Measurements from ENCODE around the gene AKAP7. TPM values are rescaled to one million over a fixed set of nuclear protein-coding genes. Genes with fewer than 3 reads are reported as not detected.
"Not testable (repeated sequence)": the region's sequence is repeated elsewhere in the genome, so short reads cannot be mapped to it uniquely, and the experiment has no call there.

The AKAP7 gene
- total RNA-seq, 1 donor from 2014 or later = 2.7 TPM

DNA sequence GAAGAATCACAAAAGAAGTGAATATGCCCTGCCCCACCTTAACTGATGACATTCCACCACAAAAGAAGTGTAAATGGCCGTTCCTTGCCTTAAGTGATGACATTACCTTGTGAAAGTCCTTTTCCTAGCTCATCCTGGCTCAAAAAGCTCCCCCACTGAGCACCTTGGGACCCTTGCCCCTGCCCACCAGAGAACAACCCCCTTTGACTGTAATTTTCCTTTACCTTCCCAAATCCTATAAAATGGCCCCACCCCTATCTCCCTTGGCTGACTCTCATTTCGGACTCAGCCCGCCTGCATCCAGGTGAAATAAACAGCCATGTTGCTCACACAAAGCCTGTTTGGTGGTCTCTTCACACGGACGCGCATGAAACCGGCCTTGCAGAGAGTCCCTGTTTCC is 165.6 kb downstream of the AKAP7 start:
- ATAC-seq = not testable (repeated sequence)

DNA sequence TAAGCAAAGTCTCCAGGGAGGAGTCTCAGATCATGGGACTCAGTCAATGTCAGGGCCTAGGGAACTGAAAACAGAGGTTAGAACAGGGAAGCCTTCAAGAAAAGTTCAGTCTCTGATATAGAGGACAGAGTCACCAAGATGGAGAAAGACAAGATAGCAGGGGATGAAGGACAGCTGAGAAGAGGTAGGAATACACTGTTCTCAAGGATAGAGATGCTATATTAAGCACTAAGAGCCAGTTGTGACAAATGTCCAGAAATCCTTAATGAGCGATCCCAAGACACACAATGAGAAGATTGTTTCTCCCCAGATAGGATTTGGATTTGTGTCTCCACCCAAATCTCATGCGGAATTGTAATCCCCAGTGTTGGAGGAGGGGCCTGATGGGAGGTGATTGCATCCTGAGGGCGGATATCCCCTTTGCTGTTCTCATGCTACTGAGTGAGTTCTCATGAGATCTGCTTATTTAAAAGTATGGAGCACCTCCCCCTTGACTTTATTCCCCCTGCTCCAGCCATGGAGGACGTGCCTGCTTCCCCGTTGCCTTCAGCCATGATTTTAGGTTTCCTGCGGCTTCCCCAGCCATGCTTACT is 168.2 kb downstream of the AKAP7 start:
- no peak for ATAC-seq

DNA sequence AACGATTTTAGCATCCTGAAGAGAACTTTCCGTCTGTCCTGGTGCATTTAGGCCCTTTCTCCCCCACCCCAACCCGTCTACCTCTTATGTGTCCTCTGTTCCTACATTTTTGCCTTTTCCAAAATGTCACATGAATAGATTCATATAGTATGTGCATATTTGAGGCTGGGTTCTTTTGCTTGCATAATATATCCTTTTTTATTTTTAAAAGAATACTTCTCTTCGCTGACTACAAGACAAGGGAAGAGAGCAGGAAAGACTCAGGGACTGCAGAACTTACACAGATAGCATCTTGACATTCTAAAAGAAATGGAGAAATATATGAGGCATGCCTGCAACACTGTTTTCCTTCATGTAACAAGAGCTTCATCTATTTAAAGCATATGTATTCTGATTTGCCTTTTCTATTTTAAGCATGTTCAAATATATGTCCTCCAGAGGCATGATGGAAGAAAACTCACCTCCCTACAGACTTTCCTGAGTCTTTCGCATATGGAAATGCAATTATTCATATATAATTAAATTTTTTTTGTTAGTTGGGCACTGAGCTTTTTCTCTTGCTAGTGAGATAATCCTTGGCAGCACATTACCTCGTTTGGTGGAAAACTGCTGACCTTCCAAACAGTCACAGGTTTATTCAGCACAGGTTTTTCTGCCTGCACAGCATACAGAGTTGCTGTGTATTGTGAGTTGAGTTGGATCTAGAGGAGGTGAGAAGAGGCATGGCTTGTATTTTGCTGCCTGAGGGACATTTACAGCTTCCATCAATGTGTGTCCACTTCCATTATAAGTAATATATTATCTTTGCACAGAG is 170.0 kb downstream of the AKAP7 start:
- ATAC-seq = no peak

DNA sequence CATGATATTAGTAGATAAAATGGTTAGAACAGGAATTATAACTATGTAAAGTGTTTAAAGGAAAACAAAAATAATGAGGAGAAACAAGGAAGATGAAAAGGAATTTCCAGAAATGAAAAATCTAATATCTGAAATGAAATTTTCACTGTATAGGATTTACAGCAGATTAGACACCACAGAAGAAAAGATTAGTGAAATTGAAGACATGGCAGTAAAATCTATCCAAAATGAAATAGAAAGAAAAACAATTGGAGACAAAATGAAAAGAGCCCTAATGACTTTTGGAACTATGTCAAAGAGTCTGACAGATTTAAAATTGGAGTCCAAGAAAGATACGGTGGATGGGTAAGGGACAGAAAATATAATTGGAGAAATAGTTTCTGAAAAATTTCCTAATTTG is 174.2 kb downstream of the AKAP7 start:
- ATAC-seq = no peak

DNA sequence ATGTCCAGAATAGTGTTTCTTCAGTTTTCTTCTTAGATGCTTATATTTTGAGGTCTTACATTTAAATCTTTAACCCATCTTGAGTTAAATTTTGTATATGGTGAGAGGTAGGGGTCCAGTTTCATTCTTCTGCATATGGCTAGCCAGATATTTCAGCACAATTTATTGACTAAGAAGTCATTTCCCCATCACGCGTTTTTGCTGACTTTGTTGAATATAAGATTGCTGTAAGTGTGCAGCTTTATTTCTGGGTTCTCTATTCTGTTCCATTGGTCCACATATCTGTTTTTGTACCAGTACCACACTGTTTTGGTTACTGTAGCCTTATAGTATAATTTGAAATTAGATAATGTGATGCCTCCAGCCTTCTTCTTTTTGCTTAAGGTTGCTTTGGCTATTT is 179.6 kb downstream of the AKAP7 start:
- no peak for ATAC-seq

DNA sequence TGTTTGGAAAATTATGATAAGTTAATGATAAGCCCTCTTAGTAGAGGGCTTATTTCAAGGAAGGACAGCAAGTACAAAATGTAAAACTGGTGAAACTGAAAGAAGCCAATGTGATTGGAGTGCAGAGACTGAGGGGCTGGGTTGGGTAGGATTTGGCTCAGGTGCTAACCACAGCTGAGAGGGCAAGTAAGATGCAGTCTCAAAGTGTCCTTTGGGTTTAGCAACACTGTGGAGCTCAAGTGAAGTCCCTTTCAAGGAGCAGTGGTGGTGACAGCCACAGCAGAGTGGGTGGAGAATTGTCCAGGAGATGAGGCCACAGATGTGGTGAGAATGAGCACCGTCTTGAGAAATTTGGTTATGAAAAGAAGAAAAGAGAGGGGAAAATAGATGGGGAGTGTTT is 181.4 kb downstream of the AKAP7 start:
- ATAC-seq = no peak

DNA sequence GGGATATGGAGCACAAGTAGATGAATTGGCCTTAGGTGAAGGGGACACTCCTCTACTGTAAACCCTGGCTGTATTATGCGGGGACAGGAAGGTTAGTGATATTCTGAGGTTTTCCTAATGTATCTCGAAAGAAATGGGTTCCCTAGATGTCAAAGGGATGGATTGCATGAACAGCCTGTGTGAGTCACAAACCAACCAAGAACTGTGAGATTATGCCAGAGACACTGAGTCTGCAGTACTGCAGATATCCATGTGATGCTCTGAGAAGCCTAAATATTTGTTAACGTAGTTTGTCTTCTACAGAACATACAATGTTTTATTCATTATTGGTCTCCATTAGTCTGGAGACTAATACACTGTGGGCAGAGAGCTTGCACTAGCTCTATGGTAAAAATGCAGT is 182.2 kb downstream of the AKAP7 start:
- ATAC-seq = no peak

DNA sequence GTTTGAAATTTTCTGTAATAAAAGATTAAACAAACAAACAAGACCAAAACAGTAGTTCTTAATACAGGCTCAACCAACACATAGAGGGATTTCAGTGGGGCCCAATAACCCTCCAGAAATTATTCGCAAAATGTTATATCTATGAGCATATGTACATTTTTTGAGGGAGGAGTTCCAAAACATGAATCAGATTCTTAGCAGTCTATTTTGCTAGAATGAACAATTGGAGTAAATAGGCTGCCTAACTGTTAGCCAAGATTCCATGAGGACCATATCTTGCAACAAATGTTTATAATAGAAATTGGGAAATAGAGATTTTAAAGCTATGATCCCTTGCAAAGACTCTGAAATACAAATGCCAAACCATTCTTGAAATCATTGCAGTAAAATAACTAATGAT is 186.3 kb downstream of the AKAP7 start:
- no peak for ATAC-seq

DNA sequence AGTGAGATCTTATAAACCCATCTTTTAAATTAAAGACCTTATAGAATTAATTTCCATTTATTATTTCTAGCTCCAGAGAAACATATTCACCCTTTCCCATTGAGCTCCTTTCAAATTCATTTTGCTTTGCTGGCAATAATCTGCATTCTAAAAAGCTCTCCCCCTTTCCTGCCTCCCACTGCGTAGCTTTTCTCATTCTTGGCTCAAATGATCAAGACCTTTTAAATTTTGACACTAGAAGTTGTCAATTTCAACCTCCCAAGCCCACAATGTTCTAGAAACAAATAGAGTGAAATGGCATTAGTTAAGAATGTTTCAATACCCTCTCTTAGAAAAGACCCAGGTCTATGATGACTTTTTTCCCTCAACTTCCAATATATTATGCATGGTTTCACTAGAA is 186.9 kb downstream of the AKAP7 start:
- ATAC-seq = no peak

DNA sequence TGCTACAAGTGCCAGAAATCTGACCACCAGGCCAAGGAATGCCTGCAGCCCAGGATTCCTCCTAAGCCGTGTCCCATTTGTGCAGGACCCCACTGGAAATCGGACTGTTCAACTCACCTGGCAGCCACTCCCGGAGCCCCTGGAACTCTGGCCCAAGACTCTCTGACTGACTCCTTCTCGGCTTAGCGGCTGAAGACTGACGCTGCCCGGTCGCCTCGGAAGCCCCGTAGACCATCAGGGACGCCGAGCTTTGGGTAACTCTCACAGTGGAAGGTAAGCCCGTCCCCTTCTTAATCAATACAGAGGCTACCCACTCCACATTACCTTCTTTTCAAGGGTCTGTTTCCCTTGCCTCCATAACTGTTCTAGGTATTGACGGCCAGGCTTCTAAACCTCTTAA is 190.4 kb downstream of the AKAP7 start:
- not testable (repeated sequence) for ATAC-seq

DNA sequence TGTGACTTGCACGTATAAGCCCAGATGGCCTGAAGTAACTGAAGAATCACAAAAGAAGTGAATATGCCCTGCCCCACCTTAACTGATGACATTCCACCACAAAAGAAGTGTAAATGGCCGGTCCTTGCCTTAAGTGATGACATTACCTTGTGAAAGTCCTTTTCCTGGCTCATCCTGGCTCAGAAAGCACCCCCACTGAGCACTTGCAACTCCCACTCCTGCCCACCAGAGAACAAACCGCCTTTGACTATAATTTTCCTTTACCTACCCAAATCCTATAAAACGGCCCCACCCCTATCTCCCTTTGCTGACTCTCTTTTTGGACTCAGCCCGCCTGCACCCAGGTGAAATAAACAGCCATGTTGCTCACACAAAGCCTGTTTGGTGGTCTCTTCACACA is 193.5 kb downstream of the AKAP7 start:
- not testable (repeated sequence) for ATAC-seq

DNA sequence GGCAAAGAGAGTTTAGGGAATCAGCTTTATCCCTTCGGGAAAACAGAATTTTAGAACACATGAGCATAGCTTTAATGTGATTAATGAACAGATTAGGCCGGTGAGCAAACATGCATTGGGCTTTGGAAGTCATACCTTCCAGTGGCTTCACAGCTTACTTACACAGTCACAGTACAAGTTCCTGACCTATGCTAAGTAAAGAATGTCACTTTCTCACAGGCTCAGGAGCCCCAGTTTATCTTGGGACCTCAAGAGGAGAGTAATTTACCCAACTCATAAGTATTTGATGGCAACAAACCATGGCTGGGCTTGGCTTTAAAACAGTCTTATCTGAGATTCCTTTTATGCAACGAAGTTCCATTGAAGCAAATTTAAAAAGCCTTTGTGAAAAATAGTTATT is 195.9 kb downstream of the AKAP7 start:
- ATAC-seq = no peak

DNA sequence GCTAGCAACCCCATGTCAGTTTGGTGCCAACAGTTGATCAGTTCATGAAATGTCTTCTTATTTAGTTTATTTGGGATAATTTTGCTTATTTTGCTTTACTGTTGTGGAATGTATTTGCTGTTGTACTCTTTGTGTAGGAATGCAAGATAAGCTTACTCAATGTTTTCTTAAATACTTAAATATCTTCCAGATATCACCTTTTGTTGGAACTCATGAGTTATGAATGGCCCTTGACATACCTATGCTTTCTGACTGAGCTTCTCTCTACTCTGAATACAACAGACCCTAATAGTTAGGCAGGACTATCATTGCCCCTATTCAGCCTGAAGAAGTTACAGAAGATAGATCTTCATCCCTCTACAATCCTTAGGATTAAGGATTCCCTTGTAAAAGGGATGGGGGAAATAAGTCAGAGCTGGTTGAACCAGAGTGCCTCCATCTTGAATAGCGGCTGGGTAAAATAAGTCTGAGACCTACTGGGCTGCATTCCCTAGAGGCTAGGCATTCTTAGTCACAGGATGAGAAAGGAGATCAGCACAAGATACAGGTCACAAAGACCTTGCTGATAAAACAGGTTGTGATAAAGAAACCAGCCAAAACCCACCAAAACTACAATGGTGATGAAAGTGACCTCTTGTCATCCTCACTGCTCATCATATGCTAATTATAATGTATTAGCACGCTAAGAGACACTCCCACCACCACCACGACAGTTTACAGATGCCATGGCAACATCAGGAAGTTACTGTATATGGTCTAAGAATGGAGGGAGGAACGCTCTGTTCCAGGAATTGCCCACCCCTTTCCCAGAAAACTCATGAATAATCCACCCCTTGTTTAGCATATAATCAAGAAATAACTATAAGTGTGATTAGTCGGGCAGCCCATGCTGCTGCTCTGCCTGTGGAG is 196.9 kb downstream of the AKAP7 start:
- ATAC-seq = no peak

Other genes with a start within 250 kb of the AKAP7 start
- gene EPB41L2, start 72.2 kb upstream of the AKAP7 start, total RNA-seq = 9.1 TPM